ENCODE measurements around the gene PRKCB.

Gene PRKCB

DNA sequence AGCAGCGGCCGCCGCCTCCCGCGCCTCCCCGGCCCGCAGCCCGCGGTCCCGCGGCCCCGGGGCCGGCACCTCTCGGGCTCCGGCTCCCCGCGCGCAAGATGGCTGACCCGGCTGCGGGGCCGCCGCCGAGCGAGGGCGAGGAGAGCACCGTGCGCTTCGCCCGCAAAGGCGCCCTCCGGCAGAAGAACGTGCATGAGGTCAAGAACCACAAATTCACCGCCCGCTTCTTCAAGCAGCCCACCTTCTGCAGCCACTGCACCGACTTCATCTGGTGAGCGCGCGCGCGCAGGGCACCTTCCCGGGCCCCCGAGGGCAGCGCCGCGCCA, 258 bp downstream of the PRKCB start:
- Histone ChIP-seq H3K27me3 (ENCODE audit: low read depth, low read length) (peaks cover 68% of the 10 kb centered on the region), H3K4me2 (ENCODE audit: low read length) (no peak overlapping the region), H3K9me3 (ENCODE audit: insufficient read depth, low read length) (no peaks in the 10 kb centered on the region), H3K36me3 (replicated peaks; ENCODE audit: low read depth, low read length) (no peaks in the 10 kb centered on the region), H3K9ac (ENCODE audit: low read length) (no peak overlapping the region), H3K27ac (ENCODE audit: low read length) (no peak overlapping the region), H2AFZ (ENCODE audit: low read depth, low read length) (no peak overlapping the region), H3K4me3 (ENCODE audit: low read length) (no peak overlapping the region), H3K79me2 (ENCODE audit: low read length) (no peaks in the 10 kb centered on the region), H4K20me1 (ENCODE audit: insufficient read depth, low read length) (peaks cover 22% of the 10 kb centered on the region; the same call in 1 of the 2 replicates), H3K4me1 (ENCODE audit: low read length) (peaks cover 38% of the 10 kb centered on the region)
- TF ChIP-seq EZH2phosphoT487 (IDR thresholded peaks at IDR 0.05; ENCODE audit: low read depth), result no peak
- TF ChIP-seq, protein P1, sequence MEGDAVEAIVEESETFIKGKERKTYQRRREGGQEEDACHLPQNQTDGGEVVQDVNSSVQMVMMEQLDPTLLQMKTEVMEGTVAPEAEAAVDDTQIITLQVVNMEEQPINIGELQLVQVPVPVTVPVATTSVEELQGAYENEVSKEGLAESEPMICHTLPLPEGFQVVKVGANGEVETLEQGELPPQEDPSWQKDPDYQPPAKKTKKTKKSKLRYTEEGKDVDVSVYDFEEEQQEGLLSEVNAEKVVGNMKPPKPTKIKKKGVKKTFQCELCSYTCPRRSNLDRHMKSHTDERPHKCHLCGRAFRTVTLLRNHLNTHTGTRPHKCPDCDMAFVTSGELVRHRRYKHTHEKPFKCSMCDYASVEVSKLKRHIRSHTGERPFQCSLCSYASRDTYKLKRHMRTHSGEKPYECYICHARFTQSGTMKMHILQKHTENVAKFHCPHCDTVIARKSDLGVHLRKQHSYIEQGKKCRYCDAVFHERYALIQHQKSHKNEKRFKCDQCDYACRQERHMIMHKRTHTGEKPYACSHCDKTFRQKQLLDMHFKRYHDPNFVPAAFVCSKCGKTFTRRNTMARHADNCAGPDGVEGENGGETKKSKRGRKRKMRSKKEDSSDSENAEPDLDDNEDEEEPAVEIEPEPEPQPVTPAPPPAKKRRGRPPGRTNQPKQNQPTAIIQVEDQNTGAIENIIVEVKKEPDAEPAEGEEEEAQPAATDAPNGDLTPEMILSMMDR (IDR thresholded peaks at IDR 0.05; ENCODE audit: low read depth, low read length), result no peak

DNA sequence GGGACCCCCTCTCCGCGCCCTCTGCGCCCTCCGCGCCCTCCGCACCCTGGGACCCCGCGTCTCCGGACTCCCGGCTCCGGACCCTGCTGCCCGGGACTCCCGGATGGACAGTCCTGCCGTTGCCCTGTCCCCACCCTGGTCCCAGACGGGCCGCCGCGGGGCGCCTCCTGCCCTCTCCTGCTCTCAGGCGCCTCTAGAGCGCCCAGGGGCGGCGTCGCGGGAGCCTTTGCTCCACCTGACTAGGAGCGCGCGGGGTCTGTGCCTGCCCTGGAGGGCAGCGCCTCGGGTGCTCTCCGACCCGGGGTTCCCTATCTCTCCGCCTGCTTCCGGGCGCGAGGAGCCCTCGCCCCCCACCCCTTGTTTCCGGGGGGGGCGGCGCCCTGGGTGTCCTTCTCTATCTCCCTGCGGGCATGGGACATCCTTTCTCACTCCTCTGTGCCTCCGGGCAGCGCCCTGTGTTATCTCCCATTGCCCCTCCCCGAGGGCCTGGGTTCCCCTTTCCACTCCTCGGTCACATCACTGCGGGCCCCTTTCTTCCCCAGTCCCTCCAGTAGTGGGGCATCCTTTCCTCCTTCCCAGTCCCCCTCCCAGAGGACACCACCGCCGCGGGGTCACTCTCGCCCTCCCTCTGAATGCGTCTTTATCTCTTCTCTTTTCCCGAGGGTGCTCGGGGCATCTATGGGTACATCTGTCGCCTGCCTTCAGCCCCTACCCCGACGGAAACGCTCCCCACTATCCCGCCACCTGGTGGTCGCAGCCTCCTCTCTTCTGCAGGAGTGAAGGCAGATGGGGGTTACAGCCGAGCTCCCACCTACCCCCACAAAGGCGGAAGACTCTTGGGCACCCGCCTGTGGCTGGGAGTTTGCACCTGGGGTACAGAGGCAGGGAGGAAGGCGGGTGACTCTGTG, 875 bp downstream of the PRKCB start:
- no peak overlapping the region for H2AFZ ChIP-seq (ENCODE audit: low read depth, low read length)
- no peak overlapping the region for H3K4me3 ChIP-seq (ENCODE audit: low read length)

GRCh38 chr16:23837553-23838308, 1.9 kb downstream of the PRKCB start:
- Histone ChIP-seq H3K9me3 (ENCODE audit: insufficient read depth, low read length) (no peaks in the 10 kb centered on the region), H3K27ac (ENCODE audit: low read length) (no peak overlapping the region), H2AFZ (ENCODE audit: low read depth, low read length) (no peak overlapping the region), H3K4me3 (ENCODE audit: low read length) (peak overlapping the region; percentile 4; the same call in 1 of the 2 replicates), H4K20me1 (ENCODE audit: insufficient read depth, low read length) (peaks cover 22% of the 10 kb centered on the region; the same call in 1 of the 2 replicates), H3K79me2 (ENCODE audit: low read length) (no peaks in the 10 kb centered on the region), H3K4me2 (ENCODE audit: low read length) (peak overlapping the region; percentile 70), H3K4me1 (ENCODE audit: low read length) (peaks cover 49% of the 10 kb centered on the region), H3K9ac (ENCODE audit: low read length) (no peak overlapping the region), H3K36me3 (replicated peaks; ENCODE audit: low read depth, low read length) (no peaks in the 10 kb centered on the region), H3K27me3 (ENCODE audit: low read depth, low read length) (peaks cover 64% of the 10 kb centered on the region)
- TF ChIP-seq EZH2phosphoT487 (IDR thresholded peaks at IDR 0.05; ENCODE audit: low read depth), result peak; percentile 22; the same call in 1 of the 2 replicates
- TF ChIP-seq, protein P1 (IDR thresholded peaks at IDR 0.05; ENCODE audit: low read depth, low read length), result no peak

More for the DNA sequence above, 875 bp downstream of the PRKCB start:
- Histone ChIP-seq H3K9me3 (ENCODE audit: insufficient read depth, low read length) (no peaks in the 10 kb centered on the region), H4K20me1 (ENCODE audit: insufficient read depth, low read length) (peaks cover 22% of the 10 kb centered on the region; the same call in 1 of the 2 replicates), H3K36me3 (replicated peaks; ENCODE audit: low read depth, low read length) (no peaks in the 10 kb centered on the region), H3K9ac (ENCODE audit: low read length) (no peak overlapping the region), H3K27me3 (ENCODE audit: low read depth, low read length) (peaks cover 64% of the 10 kb centered on the region), H3K27ac (ENCODE audit: low read length) (no peak overlapping the region), H3K4me2 (ENCODE audit: low read length) (peak overlapping the region; percentile 70), H3K79me2 (ENCODE audit: low read length) (no peaks in the 10 kb centered on the region), H3K4me1 (ENCODE audit: low read length) (peaks cover 38% of the 10 kb centered on the region)
- TF ChIP-seq EZH2phosphoT487 (IDR thresholded peaks at IDR 0.05; ENCODE audit: low read depth), result no peak
- TF ChIP-seq, protein P1 (IDR thresholded peaks at IDR 0.05; ENCODE audit: low read depth, low read length), result no peak

All from OCI-LY3 (cell line).